ENCODE results near the gene OR6C76. TPM values are rescaled to one million over a fixed set of nuclear protein-coding genes. Genes with fewer than 3 reads are reported as not detected.
"Not testable (repeated sequence)": the region's sequence is repeated elsewhere in the genome, so short reads cannot be mapped to it uniquely, and the experiment has no call there.

The OR6C76 gene
- total and polyA plus RNA-seq, 2 of the 4 experiments (the other 2 are of a cell fraction) = not detected

DNA sequence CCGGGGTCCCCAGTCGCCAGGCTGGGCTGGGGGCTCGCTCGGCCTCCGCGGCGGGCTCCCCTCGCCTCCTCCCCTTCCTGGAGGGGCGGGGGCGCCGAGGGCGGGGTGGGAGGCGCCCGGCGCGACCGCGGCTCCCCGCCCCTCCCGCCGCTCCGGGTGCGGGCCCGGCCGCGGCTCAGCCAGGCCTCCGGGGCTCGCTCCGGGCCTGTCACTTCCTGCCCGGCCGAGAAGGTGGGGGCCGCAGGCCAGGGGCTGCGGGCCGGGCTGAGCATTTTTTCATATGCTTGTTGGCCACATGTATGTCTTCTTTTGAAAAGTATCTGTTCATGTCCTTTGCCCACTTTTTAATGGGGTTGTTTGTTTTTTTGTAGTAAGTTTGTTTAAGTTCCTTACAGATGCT is 11.2 kb upstream of the OR6C76 start:
- H4K5ac ChIP-seq (ENCODE audit: low read depth, low read length) = not testable (repeated sequence)

More for the DNA sequence above, 11.2 kb upstream of the OR6C76 start:
- H2BK20ac ChIP-seq (ENCODE audit: low read depth, low read length); H3K56ac ChIP-seq (ENCODE audit: extremely low read depth, insufficient read depth, low read length); intact Hi-C loops (cut with micrococcal nuclease); in situ Hi-C loops (cut with MboI; ENCODE audit: low sequenced_read_pairs); H2BK120ac ChIP-seq (ENCODE audit: low read depth, low read length); BruUV-seq (replicated peaks); H3K14ac ChIP-seq (replicated peaks; ENCODE audit: low read depth, low read length); H2BK15ac ChIP-seq (ENCODE audit: low read depth, low read length); H3K9me3 ChIP-seq (ENCODE audit: control insufficient read depth, insufficient read depth, low read length); H4K20me1 ChIP-seq (ENCODE audit: insufficient read depth, low read length); H4K91ac ChIP-seq (ENCODE audit: insufficient read depth, low read depth, low read length); H3K79me1 ChIP-seq (ENCODE audit: low read depth in 1 of 2, low read length in 2 of 2); H3K27ac ChIP-seq (ENCODE audit: insufficient read depth, low read length); H3K4me2 ChIP-seq (ENCODE audit: low read depth, low read length); H3K4me1 ChIP-seq (ENCODE audit: control insufficient read depth, insufficient read depth, low read length); H3K27me3 ChIP-seq (ENCODE audit: control insufficient read depth, insufficient read depth, low read length); H3K23ac ChIP-seq (ENCODE audit: low read depth, low read length); POLR2A ChIA-PET (ENCODE audit: unreplicated experiment); DNase-seq; H4K8ac ChIP-seq (ENCODE audit: low read depth in 2 of 2, low read length in 2 of 2); H2BK5ac ChIP-seq (ENCODE audit: low read depth, low read length, poor library complexity, severe bottlenecking); H2AK9ac ChIP-seq (replicated peaks; ENCODE audit: low read depth, low read length, poor library complexity); H3K9ac ChIP-seq (ENCODE audit: low read depth, low read length); H3K36me3 ChIP-seq (ENCODE audit: control insufficient read depth, insufficient read depth, low read length); H2AK5ac ChIP-seq (ENCODE audit: low read depth, low read length); H3K18ac ChIP-seq (ENCODE audit: low read depth, low read length); H3K4ac ChIP-seq (ENCODE audit: low read depth, low read length); H3K4me3 ChIP-seq (ENCODE audit: insufficient read depth, low read depth, low read length); dilution Hi-C loops (cut with HindIII; ENCODE audit: low sequenced_read_pairs, unreplicated experiment); H3K9me1 ChIP-seq (ENCODE audit: insufficient read depth, low read length); H2AFZ ChIP-seq (replicated peaks; ENCODE audit: low read length, poor library complexity); CTCF ChIA-PET: not testable (repeated sequence)
- WGBS, 2 experiments (ENCODE audit: extremely low coverage in 2 of 2, insufficient read length in 1 of 2) = no CpG with 5 or more reads among the region's 34 CpGs
- ATAC-seq (ENCODE audit: low read depth) = peak; percentile 83
